CD4-positive, alpha-beta T cell treated with Interleukin-21 for 1 hour (primary cell): ENCODE measurements around the gene PEDS1.

Experiments used
- DNase-seq: peaks from one replicate; pipeline ENCODE4 v3.0.0-alpha.2; 2020

PEDS1 gene

GRCh38 chr20:50130356-50130723 is 23.2 kb downstream of the PEDS1 start:
- DNase-seq: no peak

DNA sequence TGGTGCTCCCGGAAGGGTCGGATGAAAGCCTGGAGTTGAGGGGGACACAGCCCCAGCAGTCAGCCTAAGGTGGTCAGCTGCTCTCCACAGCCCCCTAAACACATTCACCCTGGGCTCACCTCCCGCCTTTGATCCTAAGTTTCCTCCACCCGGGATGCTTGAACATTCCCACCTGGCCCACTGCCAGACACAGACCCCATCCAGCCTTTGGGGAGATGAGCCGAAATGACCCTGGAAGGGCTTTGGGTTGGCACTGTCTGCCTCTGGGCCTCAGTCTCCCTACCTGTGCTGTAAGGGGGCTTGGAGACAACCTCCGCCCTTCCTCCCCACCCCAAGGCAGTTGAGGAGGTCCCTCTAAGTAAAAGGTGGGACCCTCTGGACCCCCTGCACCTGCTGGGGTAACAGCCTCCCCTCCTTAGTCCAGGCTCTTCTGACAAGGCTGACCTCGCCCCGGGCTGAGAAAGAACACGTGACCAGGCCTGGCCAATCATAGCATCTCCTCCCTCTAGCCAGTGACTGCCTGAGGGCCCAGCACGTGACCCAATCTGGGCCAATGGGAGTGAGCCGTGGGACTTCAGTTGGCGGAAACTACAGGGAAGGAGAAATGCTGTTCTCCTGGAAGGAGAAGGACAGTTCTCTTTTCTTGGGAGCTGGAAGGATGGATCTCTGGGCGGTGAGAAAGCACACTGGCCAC is 23.7 kb downstream of the PEDS1 start:
- DNase-seq: no peak

DNA sequence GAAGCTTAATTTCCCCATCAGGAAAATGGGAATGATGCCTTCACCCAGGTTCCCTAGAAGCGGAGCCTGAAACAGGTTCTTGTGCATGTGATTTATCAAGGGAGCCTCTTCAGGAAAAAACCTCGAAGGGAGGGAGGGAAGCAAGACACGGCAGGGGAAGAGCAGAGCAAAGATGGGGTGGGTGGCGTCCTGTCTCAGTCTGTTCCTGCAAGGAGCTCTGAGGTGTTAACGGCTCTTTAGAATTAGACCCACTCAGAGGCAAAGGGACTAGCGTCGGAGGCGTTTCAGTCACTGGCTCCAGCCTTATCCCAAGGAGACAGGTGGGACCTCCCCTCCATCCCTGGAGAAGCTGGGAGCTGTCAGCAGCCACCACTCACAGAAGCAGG is 25.0 kb downstream of the PEDS1 start:
- no peak for DNase-seq

DNA sequence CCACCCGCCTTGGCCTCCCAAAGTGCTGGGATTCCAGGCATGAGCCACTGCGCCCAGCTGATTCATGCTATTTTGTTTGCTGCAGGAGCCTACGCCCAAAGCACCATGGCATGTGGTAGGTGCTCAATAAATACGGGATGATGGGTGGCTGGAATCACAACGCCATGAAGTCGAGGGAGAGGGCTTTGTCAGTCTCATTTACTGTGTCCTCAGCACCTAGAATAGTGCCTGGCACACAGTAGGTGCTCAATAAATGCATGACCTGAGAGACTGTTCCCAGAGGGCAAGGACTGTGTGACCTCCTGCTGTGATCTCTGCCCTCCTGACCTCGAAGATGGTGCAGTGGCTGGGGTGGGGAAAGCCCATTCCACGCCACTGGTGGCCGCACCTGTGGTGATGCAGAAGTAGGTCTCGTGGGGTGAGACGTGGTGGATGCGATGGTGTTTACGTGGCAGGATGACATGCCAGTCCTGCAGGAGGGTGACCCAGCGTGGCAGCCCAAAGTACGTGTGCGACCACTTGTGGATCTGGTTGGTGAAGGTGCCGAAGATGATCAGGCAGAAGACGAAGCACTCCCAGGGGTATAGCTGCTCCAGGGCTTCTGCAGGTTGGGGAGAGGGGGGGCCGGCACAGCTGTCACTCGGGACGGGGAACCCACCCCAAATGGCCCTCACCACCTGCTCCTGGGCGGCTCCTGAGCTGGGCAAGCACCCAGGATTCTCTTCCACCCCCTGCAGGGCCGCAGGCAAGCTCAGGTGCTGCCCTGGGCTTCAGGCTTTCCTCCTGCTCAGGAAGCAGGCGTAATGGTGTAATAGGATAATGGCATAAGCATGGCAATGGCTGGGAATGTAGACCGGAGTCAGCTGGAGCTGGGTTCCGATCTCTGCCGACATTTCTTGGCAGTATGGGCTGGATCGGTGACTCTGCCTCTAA is 25.7 kb downstream of the PEDS1 start:
- DNase-seq: no peak

GRCh38 chr20:50126662-50127061 is 26.9 kb downstream of the PEDS1 start:
- no peak for DNase-seq

- no peak for DNase-seq
Measured at GRCh38 chr20:50125279-50125678, 28.2 kb downstream of the PEDS1 start.

DNA sequence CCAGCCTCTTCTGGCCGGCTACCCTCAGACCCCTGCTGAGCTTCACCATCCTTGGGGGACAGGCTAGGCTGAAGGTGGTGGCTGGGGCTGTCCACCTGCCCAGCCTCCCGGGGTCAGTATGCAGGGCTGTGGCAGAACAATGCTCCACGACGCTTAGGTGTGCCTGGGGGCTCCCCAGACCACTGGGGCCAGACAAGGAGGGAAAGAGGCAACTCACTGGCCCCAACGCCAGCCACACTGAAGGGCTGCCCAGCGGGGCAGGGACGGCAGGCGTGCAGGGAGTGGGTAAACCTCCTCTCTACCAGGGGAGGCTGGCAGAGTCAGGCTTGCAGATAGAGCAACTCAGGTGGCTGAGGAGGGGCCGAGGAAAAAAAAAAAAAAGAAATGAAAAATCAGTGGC is 29.0 kb downstream of the PEDS1 start:
- no peak for DNase-seq

DNA sequence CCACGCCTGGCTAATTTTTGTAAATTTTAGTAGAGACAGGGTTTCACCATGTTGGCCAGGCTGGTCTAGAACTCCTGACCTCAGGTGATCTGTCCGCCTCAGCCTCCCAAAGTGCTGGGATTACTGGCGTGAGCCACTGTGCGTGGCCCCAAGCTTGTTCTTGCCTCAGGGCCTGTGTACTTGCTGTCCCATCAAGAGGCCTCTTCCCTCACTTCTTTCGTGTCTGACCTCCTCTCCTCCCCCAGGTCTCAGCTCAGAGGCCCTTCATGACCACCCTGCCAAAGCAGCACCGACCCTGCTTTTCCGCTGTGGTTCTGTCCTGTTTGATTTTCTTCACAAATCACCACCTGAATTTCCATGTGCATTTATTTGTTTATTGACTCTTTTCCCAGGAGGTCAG is 30.1 kb downstream of the PEDS1 start:
- no peak for DNase-seq

DNA sequence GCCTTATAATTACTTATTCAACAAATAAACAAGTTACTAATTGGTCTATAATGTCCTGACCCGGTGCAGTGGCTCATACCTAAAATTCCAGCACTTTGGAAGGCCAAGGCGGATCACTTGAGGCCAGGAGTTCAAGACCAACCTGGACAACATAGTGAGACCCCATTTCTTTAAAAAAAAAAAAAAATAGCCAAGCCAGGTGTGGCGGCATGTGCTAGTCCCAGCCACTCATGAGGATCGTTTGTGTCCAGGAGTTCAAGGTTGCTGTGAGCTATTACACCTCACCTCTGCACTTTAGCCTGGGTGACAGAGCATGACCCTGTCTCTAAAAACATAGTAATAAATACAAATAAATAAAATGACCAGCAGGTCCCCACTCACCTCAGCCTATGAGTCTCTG is 30.8 kb downstream of the PEDS1 start:
- no peak for DNase-seq

DNA sequence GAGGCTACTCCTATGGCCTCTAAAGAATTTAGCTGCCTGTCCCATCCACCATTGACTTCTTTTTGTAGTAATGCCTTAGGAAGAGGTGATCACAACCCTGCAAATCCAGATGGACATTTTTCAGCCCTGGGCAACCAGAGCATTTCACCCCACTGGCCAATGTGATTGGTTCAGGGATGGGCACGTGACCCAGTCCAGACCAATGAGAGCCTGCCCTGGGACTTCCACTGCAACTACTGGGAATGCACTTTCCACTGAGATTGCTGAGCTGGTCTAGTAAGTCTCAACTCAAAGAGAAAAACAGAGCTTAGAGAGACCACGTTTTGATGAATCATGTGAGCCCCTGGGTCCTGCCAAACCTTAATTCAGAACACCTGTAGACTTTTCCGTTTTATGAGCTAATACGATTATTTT is 31.7 kb downstream of the PEDS1 start:
- DNase-seq: no peak

DNA sequence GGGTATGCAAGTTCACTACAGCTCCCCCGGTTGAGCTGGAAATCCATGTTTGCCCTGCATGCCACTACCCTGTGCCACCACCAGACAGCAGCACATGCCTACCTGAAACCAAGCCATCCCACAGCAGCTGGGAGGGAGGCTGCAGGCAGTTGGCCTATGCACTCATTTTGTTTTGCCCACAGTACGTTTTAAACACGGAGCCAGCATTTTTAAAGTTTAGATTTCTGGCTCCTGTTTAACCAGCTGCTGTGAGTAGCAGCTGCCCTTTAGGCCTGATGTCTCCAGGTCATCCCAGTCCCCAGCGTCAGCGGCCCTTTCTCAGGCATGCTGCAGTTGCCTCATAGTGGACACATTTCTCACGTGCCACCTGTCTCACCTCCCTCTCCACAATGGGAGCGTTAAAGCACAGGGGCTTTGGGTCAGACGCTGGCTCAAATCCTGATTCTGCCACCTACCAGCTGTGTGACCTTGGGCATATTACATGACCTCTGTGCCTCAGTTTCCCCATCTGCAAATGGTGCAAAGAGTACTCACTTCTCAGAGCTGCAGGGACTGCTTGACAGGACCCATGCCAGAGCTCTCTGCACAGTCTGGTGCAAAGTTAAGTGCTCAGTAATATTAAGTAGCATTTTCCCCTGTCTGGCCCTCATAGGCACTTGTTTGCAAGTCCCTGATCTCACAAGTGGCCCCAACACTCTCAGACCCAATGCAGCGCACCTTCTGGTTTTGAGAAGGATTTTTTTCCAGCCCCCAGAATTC is 32.4 kb downstream of the PEDS1 start:
- peak; percentile 74 for DNase-seq

- no peak for DNase-seq
Measured at GRCh38 chr20:50118203-50118602, 35.3 kb downstream of the PEDS1 start.

DNA sequence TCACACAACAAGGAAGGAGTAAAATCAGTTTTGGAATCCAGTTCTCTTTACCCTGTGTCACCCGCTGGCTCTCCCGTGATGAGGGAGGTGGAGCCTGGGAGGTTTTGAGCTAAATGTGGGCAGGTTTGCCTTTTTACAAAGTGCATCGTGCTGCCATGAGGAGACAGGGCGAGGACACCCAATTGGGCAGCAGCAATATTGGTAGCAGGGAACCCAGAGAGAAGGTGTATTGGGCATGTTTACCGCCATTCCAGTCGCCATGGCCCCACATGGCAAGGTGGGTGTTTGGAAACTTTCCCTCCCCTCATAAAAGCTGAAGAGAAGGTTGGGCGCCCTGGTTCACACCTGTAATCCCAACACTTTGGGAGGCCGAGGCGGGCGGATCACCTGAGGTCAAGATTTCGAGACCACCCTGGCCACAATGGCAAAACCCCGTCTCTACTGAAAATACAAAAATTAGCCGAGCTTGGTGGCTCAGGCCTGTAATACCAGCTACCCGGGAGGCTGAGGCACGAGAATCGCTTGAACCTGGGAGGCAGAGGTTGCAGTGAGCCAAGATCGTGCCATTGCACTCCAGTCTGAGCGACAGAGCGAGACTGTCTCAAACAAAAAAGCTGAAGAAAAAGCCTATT is 37.0 kb downstream of the PEDS1 start:
- DNase-seq: no peak

DNA sequence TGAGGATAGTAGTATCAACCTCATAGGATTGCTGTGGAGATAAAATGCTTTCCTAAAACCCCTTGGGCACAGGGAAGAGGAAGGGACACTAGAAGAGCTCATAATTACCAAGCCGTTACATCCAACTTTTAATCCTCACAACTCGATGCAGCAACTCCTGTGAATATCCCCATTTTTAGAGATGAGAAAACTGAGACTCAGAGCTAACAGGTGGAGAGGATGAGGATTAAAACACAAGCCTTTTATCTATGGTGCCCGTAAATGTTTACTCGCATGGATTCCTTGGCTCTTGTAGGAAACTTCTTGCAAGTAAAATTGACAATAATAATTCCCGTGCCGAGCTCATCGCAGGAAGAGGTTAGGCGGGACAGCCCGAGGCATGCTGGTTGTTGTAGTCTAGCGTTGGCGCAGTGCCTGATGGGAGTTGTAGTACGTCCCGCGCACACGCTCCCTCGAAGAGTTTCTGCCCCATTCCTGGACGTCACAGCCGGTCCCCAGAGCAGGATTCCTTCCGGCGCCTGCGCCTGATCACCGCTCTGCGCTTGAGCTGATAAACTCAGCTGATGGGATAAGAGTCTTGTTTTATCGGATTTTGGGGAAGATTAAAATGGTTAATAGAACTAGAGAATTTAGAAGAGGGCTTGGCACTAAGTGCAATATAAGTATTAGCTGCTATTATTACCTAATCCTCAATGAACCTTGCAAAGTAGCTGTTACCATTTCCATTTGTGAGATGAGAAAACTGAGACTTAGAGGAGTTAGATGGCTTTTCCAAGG is 37.7 kb downstream of the PEDS1 start:
- peak; percentile 92 for DNase-seq

- DNase-seq: no peak
Measured at GRCh38 chr20:50115041-50115512, 38.4 kb downstream of the PEDS1 start.

- no peak for DNase-seq
Measured at GRCh38 chr20:50113420-50114224, 39.9 kb downstream of the PEDS1 start.

DNA sequence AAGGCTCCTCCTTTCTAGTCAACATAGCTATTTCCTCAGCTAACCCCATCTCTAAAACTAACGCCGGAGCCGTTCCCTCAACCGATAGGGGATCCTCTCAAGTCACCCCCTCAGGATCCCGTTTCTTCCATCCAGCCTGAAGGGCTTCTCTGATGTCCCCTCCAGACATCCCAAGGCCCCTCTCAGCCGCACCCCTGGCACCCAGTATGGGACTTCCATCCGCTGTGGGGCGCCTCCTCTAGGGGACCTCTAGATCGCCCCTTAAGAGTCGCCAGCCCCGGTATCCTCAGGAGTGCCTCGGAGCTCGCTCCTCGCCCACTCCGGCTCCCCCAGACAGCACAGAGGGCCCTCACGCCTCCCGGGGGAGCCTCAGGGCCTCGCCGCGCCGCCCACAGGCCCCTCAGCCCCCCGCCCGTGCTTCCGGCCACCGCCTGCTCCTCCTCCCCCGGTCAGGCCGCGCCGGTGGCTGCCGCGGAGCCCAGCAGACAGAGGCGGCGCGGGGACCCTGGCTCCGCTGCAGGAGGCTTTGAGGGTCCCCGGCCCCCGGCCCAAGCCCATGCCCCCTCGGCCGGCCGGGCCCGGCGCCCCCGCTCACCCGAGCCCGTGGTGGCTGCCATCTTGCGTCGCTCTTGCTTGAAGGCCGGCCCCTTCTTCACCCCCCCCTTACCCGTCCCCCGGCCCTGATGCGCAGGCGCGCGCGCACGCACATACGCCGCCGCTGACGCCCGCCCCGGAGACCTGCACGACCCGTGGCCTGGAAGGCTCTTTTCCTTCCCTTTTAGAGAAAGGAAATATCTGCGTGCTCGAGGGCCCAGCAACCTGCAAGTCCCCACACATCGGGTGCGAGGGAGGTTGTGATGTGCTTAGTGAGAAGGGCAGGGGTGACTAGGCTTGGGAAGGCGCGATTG is 40.8 kb downstream of the PEDS1 start, which contains the start of gene UBE2V1:
Gene UBE2V1 (minus strand): TSS at position 639 of the 908 bp plus-strand sequence. CDS start 22 bp downstream, at position 617.
- peak; percentile 89 for DNase-seq

GRCh38 chr20:50111829-50112495 is 41.6 kb downstream of the PEDS1 start:
- DNase-seq: no peak

DNA sequence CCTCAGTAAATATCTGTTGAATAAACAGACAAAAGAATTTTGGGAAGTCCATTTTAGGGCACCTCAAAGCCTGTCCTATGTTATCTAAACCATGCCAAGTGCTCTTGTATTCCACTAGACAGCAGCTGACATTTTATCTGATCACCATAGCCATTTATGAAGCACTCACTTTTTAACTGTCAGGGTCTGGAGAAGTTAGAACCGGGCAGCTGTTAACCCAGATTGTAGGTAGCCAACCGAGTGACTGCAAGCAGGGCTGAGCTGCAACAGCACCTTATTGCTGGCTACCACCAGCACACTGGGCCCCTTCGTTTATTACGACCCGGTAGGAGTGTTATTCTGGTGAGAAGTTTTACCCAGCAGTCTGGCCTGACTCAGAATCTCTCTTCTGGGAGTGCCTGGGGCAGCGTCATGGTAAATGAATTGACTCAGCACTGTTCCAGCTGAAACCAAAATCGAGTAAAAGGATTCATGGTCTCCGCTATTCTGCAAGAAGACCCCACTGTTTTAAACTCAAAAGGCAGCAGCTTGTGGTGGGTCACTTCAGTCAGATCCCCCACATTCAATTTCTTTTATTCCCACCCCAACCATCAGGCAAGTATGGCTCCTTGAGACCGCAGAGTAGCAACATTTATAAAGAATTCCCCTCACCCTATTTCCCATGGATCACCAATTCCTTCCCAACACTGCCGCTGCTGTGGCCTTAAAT is 42.2 kb downstream of the PEDS1 start:
- no peak for DNase-seq
